ENCODE data around the gene PIGL.

Gene PIGL

DNA sequence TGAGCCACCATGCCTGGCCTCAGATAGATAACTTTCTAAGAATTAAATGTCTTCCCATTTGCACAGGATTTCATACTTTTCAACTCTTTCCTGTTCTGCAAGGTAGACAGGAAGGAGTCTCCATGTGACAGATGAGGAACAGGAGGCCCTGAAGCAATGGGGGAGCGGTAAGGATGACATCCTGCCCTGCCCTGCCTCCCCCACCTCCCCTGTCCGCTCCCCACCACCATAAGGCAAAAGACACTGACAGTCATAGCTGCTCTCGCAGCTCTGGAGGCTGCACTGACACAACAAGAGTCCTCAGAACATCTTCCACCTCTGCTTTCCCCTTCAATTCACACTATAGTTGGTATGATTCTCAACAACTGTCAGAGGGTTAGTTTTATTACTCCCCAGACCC is 126.6 kb downstream of the PIGL start:
- no peaks in the 10 kb centered on the region for H3K4me1 ChIP-seq (ENCODE audit: insufficient read depth, low read length)
- H3K9ac ChIP-seq (ENCODE audit: low read depth, low read length) = no peak overlapping the region
- DNase-seq (no peak), ATAC-seq (ENCODE audit: insufficient read depth, low read depth) (no peak)
- H3K9me3 ChIP-seq (ENCODE audit: insufficient read depth, low read length, severe bottlenecking) = no peaks in the 10 kb centered on the region
- no peak for TF ChIP-seq EZH2 (IDR thresholded peaks at IDR 0.05; ENCODE audit: borderline replicate concordance, low read depth, low read length, severe bottlenecking)
- TF ChIP-seq, protein P1, sequence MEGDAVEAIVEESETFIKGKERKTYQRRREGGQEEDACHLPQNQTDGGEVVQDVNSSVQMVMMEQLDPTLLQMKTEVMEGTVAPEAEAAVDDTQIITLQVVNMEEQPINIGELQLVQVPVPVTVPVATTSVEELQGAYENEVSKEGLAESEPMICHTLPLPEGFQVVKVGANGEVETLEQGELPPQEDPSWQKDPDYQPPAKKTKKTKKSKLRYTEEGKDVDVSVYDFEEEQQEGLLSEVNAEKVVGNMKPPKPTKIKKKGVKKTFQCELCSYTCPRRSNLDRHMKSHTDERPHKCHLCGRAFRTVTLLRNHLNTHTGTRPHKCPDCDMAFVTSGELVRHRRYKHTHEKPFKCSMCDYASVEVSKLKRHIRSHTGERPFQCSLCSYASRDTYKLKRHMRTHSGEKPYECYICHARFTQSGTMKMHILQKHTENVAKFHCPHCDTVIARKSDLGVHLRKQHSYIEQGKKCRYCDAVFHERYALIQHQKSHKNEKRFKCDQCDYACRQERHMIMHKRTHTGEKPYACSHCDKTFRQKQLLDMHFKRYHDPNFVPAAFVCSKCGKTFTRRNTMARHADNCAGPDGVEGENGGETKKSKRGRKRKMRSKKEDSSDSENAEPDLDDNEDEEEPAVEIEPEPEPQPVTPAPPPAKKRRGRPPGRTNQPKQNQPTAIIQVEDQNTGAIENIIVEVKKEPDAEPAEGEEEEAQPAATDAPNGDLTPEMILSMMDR (IDR thresholded peaks at IDR 0.05; ENCODE audit: borderline replicate concordance, extremely low read depth, low read length, poor library complexity, severe bottlenecking) = no peak
- H2AFZ ChIP-seq (ENCODE audit: low read depth, low read length) = no peak overlapping the region
- no peak overlapping the region for H3K4me3 ChIP-seq (ENCODE audit: low read depth in 1 of 2, low read length in 2 of 2)
- peaks cover 50% of the 10 kb centered on the region for H3K36me3 ChIP-seq (ENCODE audit: insufficient read depth, low read length)
- no peaks in the 10 kb centered on the region for H3K27me3 ChIP-seq (ENCODE audit: insufficient read depth, low read length, poor library complexity)
- H3K4me2 ChIP-seq (ENCODE audit: insufficient read depth, low read length) = no peak overlapping the region
- H3K27ac ChIP-seq (ENCODE audit: low read length) = no peak overlapping the region
- peaks cover 7% of the 10 kb centered on the region; the same call in 1 of the 2 replicates for H4K20me1 ChIP-seq (ENCODE audit: insufficient read depth, low read length)
- no peaks in the 10 kb centered on the region; the same call in 1 of the 2 replicates for H3K79me2 ChIP-seq (ENCODE audit: insufficient read depth, low read length)

DNA sequence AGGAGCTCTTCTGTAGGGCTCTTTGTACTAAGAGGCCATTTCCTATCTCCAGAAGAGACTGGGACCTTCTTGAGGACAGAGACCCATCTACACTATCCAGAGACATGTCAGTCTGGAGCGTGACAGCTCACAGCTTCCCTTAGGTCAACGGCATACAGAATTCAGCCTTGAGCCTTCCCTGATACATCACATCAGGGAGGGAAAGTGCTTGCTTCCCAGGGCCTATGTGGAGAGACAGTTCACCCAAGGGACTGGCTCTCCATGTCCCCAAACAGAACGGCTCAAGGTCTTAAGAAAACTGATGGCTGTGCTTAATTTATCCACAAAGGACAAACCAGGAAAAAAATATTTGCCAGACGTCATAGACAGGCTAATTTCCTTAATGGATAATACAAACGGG is 128.6 kb downstream of the PIGL start:
- Histone ChIP-seq H3K27ac (ENCODE audit: low read length) (no peak overlapping the region), H2AFZ (ENCODE audit: low read depth, low read length) (no peak overlapping the region), H3K4me2 (ENCODE audit: insufficient read depth, low read length) (no peak overlapping the region), H3K4me1 (ENCODE audit: insufficient read depth, low read length) (peaks cover 6% of the 10 kb centered on the region; the same call in 1 of the 2 replicates), H3K9me3 (ENCODE audit: insufficient read depth, low read length, severe bottlenecking) (no peaks in the 10 kb centered on the region), H3K4me3 (ENCODE audit: low read depth in 1 of 2, low read length in 2 of 2) (no peak overlapping the region), H3K79me2 (ENCODE audit: insufficient read depth, low read length) (peaks cover 13% of the 10 kb centered on the region), H3K36me3 (ENCODE audit: insufficient read depth, low read length) (peaks cover 66% of the 10 kb centered on the region), H3K9ac (ENCODE audit: low read depth, low read length) (no peak overlapping the region), H3K27me3 (ENCODE audit: insufficient read depth, low read length, poor library complexity) (no peaks in the 10 kb centered on the region), H4K20me1 (ENCODE audit: insufficient read depth, low read length) (peaks cover 11% of the 10 kb centered on the region; the same call in 1 of the 2 replicates)
- no peak for TF ChIP-seq EZH2 (IDR thresholded peaks at IDR 0.05; ENCODE audit: borderline replicate concordance, low read depth, low read length, severe bottlenecking)
- TF ChIP-seq, protein P1 (IDR thresholded peaks at IDR 0.05; ENCODE audit: borderline replicate concordance, extremely low read depth, low read length, poor library complexity, severe bottlenecking) = no peak
- no peak for DNase-seq
- no peak for ATAC-seq (ENCODE audit: insufficient read depth, low read depth)

DNA sequence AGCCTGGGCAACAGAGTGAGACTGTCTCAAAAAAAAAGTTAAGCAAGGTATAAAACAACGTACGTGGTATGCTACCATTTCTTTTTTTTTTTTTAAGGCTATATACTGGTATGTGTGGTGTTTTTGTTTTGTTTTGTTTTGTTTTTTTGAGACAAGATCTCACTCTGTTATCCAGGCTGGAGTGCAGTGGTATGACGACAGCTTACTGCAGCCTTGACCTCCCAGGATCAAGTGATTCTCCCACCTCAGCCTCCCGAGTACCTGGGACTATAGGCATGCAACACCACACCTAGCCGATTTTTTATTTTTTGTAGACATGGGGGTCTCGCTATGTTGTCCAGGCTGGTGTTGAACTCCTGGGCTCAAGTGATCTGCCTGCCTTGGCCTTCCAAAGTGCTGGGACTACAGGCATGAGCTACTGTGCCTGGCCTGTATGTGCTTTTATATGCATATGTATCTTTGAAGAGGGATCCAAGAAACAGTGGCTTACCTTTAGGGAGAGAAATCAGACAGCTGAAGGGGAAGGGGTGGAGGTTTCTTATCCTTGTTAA is 129.8 kb downstream of the PIGL start:
- Histone ChIP-seq H4K20me1 (ENCODE audit: insufficient read depth, low read length) (peaks cover 12% of the 10 kb centered on the region; the same call in 1 of the 2 replicates), H3K9me3 (ENCODE audit: insufficient read depth, low read length, severe bottlenecking) (no peaks in the 10 kb centered on the region), H2AFZ (ENCODE audit: low read depth, low read length) (no peak overlapping the region), H3K4me1 (ENCODE audit: insufficient read depth, low read length) (peaks cover 17% of the 10 kb centered on the region; the same call in 1 of the 2 replicates), H3K36me3 (ENCODE audit: insufficient read depth, low read length) (peaks cover 66% of the 10 kb centered on the region), H3K9ac (ENCODE audit: low read depth, low read length) (no peak overlapping the region), H3K79me2 (ENCODE audit: insufficient read depth, low read length) (peaks cover 25% of the 10 kb centered on the region), H3K4me2 (ENCODE audit: insufficient read depth, low read length) (no peak overlapping the region), H3K4me3 (ENCODE audit: low read depth in 1 of 2, low read length in 2 of 2) (no peak overlapping the region), H3K27ac (ENCODE audit: low read length) (no peak overlapping the region), H3K27me3 (ENCODE audit: insufficient read depth, low read length, poor library complexity) (no peaks in the 10 kb centered on the region)
- ATAC-seq (ENCODE audit: insufficient read depth, low read depth) (no peak), DNase-seq (no peak)
- TF ChIP-seq EZH2 (IDR thresholded peaks at IDR 0.05; ENCODE audit: borderline replicate concordance, low read depth, low read length, severe bottlenecking) = no peak
- TF ChIP-seq, protein P1 (IDR thresholded peaks at IDR 0.05; ENCODE audit: borderline replicate concordance, extremely low read depth, low read length, poor library complexity, severe bottlenecking) = no peak
